Left ventricle myocardium superior (tissue), 1 donor: ENCODE results near the gene TSC22D2. TPM values are rescaled to one million over a fixed set of nuclear protein-coding genes. Genes with fewer than 3 reads are reported as not detected.

ENCODE experiments used
- ATAC-seq: fragments of 200-7000 bp; cut with Tn5 transposase; one replicate; pipeline ENCODE4 v1.9.1; 2020; ENCODE audit warnings: mild to moderate bottlenecking, moderate library complexity
- DNase-seq: peaks from one replicate; pipeline ENCODE4 v3.0.0-alpha.2; 2020
- intact Hi-C: fragments of 100-400 bp; cut with micrococcal nuclease; formaldehyde crosslinking; loops from one replicate; pipeline ENCODE4 v1.11.0; 2022
- total RNA-seq: library from RNA; stranded (reverse); fragmentation: NEBNext Ultra II Directional; extraction: Animal tissue kit (Norgen Biotek cat#: 25700); gene quantifications from one replicate; pipeline ENCODE4 v1.2.1, GENCODE V29; 2021
- donor health status: DM: no; HTN: yes; CAD: no; lungs with severe emphysema.

Gene TSC22D2
- total RNA-seq, 1 donor from 2014 or later, result 22.7 TPM

GRCh38 chr3:150509780-150510179, 101.7 kb downstream of the TSC22D2 start:
- intact Hi-C loops, result no loop called here
- DNase-seq, result no peak
- no peak for ATAC-seq

GRCh38 chr3:150511122-150511821, 103.2 kb downstream of the TSC22D2 start:
- ATAC-seq, result no peak
- no peak for DNase-seq
- intact Hi-C loops, result no loop called here

GRCh38 chr3:150515210-150515609, 107.1 kb downstream of the TSC22D2 start:
- no peak for DNase-seq
- intact Hi-C loops, result no loop called here
- no peak for ATAC-seq

Other genes with a start within 250 kb of the TSC22D2 start
- gene SERP1, start 138.2 kb downstream of the TSC22D2 start, total RNA-seq, result 23.0 TPM
- 80.2 TPM for gene EIF2A, start 138.5 kb downstream of the TSC22D2 start, total RNA-seq
- 63.3 TPM for gene SELENOT, start 195.0 kb downstream of the TSC22D2 start, total RNA-seq